Measurements from ENCODE around the gene TNFSF13.
"Not testable (repeated sequence)": the region's sequence is repeated elsewhere in the genome, so short reads cannot be mapped to it uniquely, and the experiment has no call there.

The TNFSF13 gene

DNA sequence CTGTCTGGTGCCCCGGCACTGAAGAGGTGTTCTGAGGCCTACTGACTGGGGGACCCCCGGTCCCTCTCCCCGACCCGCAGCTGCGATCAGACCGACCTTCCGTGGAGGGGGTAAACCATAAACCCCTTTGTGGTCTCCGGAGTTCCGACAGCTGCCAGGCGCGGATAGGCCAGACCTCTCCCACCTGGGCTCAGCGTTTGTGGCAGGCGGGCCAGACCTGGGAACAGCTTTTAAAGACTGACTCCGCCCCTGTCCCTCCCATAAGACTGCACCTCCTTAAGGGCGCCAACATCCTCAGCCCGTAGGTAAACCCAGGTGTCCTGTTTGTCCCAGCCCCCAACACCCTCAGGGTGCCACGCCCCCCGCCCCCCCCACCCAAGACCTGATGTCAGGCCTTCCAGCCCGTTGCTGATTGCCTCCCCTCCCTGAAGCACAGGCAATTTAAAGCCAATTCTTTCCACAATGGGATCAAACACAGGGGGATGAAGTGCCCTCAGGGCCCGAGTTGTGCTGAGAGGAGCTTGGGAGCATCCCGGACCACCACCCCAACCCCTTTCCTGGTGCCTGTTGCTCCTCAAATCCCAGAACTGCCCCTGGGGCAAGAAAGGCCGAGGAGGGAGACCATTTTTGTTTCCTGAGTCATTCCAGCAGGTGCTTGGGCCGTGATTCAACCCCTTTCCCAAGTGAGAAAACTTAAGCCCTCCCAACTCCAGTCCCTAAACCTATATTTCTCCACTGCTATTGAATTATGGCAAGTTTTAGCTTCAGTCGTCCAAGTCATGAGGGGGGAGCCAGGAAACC, 31.5 kb downstream of the TNFSF13 start, which contains the start of gene SOX15:
TSS of gene SOX15 (minus strand) at position 204 of the 801 bp plus-strand sequence. CDS start 418 bp downstream, outside the sequence.
- DNase-seq (ENCODE audit: low spot score), result no peak

DNA sequence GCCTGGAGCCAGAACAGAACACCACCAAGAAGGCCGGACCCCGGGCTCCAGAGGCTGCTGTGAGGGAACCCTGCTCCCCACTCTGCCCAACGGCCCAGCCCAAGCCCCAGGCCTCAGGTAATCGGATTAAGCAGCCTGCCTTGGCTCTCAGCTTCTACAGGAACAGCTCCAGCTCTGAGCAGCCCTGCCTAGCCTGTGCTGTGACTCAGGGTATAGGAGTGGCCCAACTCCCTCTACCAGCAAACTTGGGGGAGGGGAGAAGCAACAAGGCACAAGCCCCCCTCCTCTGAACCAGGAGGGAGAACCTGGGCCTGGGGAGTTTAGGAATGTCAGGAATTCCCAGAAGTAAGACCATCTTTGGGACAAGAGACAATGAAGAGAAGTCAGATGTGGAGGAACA, 32.2 kb downstream of the TNFSF13 start:
- DNase-seq (ENCODE audit: low spot score), result no peak

DNA sequence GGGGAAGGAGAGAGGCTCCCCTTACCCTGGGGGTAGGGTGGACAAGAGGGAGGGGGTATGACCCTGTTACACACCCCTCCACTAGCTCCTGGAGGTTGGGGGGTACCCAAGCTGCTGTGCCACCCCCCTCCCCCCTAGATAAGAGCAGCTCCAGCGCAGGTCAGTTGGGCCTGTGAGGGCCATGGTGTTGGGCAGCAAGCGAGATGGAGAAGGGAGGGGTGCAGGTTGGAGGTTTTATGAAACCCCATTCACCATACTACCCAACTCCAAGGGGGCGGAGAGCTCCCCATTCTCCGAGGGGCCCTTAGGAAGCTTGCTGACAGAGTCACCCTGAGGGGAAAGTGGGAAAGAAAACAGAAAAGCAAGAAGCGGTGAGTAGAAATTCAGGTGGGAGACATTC, 33.0 kb downstream of the TNFSF13 start:
- DNase-seq (ENCODE audit: low spot score), result no peak

DNA sequence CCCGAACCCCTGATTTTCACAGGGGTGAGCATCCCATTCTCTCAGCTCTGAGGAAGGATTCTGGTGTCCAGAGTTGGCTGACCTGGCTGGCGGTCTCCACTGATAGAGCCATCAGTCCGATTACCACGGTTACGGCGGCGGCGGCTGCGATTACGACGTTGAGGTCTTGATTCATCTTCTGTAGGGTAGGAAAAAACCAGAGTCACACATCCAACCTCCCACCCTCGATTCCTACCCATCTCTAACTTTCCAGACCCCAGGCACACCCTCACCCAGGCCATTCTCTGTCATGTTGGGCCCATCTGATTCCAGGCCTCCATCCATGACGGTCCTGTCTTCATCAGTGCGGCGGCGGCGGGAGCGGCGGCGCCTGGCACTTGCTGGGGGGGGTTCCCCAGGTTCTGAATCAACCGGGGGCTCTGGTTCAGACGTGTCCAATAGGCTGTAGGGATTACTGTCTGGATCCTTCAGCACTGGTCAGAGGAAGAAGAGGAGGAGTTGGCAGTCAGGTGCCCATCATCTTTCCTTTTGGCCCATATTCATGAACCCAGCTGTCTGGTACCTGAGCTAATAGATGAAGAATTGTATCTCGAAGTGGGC, 34.0 kb downstream of the TNFSF13 start:
- no peak for DNase-seq (ENCODE audit: low spot score)

DNA sequence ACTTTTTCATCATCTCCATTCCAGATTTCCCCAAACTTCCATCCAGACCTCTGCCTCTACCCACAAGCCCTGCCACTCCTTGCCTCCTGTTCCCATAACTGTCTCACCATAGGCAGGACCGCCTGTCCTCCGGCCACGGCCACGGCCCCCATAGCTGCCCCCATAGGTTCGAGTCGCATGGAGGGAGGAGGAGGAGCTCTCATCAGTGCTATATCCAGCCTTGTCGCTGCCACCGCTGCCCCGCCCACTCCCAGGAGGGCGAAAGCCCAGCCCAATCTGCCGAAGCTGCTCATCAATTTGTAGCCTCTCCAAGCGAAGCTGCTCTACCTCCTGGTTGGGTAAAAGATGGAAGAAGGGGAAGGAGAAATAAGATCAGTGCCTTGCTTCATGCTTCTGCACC, 34.7 kb downstream of the TNFSF13 start:
- no peak for DNase-seq (ENCODE audit: low spot score)

DNA sequence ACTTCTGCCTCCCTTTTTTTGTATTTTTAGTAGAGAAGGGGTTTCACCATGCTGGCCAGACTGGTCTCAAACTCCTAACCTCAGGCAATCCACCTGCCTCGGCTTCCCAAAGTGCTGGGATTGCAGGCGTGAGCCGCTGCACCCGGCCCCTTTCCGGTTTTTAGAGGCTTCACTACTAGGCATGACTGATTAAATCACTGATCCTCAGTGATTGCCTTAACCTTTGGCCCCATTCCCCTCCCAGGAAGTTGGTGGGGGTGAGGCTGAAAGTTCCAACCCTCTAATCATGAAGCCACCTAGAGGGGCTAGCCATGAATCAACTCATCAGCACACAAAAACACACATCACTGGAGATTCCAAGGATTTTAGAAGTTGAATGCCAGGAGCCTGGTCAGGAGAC, 39.0 kb downstream of the TNFSF13 start:
- DNase-seq (ENCODE audit: low spot score), result not testable (repeated sequence)

DNA sequence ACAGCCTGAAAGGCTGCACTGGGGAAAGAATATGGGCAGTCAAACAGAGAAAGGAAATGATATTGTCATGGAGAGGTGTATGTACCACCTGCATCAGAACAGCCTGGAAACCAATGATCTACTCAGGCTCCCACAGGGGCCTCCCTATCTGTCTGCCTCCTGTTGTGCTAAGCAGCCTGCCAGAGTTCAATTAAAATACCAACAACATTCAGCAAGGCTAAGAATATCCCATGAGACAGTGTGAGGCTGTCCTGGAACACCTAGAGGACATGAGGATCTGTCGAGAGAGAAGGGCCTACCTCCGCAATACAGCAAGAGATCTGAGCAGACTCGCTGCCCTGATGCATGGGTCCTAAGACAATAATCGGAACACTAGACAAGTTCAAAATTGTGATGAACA, 47.7 kb downstream of the TNFSF13 start:
- no peak for DNase-seq (ENCODE audit: low spot score)

DNA sequence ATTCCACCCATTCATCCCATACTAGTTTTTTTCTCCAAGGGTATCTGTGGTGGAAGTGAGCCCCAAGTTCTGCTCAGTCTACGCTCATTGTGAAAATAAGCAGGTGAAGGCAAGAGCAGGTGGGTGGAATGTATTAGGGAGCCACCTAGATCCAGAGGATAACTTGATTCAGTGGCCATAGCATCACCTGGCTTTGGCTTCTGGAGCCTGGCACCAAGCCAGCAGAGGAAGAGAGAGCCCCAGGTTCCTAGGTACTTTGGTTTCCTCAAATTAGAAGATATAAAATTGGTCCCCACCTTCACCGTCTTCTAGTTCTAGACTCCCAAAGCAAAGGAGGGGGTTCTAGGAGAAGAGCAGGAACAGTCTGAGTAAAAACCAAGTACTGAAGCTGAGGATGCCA, 52.1 kb downstream of the TNFSF13 start:
- DNase-seq (ENCODE audit: low spot score), result no peak

Small RNA genes lying within 50 kb of the gene (small RNA-seq; reads per million reads assigned to genes)
- gene CD68, result 0 reads per million in 2 experiments
- 0 reads per million in 2 experiments for gene RF00019
- gene SNORA48, result 0 reads per million in 2 experiments
- 0 reads per million in 2 experiments for gene SNORD10
